GM12865 (cell line): Measurements from ENCODE around the gene ARHGAP6.
A peak's percentile ranks its signal among the peaks of the same experiment; 100 is the strongest.
"Not testable (repeated sequence)": the region's sequence is repeated elsewhere in the genome, so short reads cannot be mapped to it uniquely, and the experiment has no call there.

Experiments used
- DNase-seq: peaks from one replicate; pipeline ENCODE4 v3.0.0; 2010; ENCODE audit warnings: low read depth
- H3K4me3 ChIP-seq: 2 replicates; pipeline ENCODE4 v1.5.1; 2011; ENCODE audit warnings: mild to moderate bottlenecking, low read depth, low read length, control low read depth
- CTCF ChIP-seq: IDR thresholded peaks from 2 replicates; pipeline ENCODE4 v1.5.1; 2011; ENCODE audit warnings: low read length, control low read depth, low read depth, inconsistent platforms; ENCODE audit not compliant: insufficient read depth; ENCODE audit errors: missing control alignments

ARHGAP6 gene

GRCh38 chrX:11626351-11626750 is 39.4 kb downstream of the ARHGAP6 start:
- no peak for TF ChIP-seq CTCF
- no peak overlapping the region for H3K4me3 ChIP-seq
- no peak for DNase-seq

- DNase-seq = no peak
- TF ChIP-seq CTCF = no peak
- H3K4me3 ChIP-seq = no peak overlapping the region
Measured at GRCh38 chrX:11619441-11619840, 46.3 kb downstream of the ARHGAP6 start.

- H3K4me3 ChIP-seq, DNase-seq: not testable (repeated sequence)
Measured at GRCh38 chrX:11614253-11614652, 51.5 kb downstream of the ARHGAP6 start.

GRCh38 chrX:11611965-11612364 is 53.8 kb downstream of the ARHGAP6 start:
- peak overlapping the region; percentile 28 for H3K4me3 ChIP-seq
- no peak for TF ChIP-seq CTCF

GRCh38 chrX:11611161-11611560 is 54.6 kb downstream of the ARHGAP6 start:
- no peak for DNase-seq
- H3K4me3 ChIP-seq = peak overlapping the region; percentile 61
- TF ChIP-seq CTCF = no peak

More at GRCh38 chrX:11611965-11612364, 53.8 kb downstream of the ARHGAP6 start:
- peak; percentile 63 for DNase-seq

GRCh38 chrX:11609109-11609508 is 56.6 kb downstream of the ARHGAP6 start:
- DNase-seq = peak; percentile 79
- TF ChIP-seq CTCF = no peak
- peak overlapping the region; percentile 61 for H3K4me3 ChIP-seq

GRCh38 chrX:11606408-11606807 is 59.3 kb downstream of the ARHGAP6 start:
- no peak for TF ChIP-seq CTCF
- peak; percentile 40 for DNase-seq
- H3K4me3 ChIP-seq = no peak overlapping the region
